GM12878 (cell line): Measurements from ENCODE around the gene RPL27A.
"Not testable (repeated sequence)": the region's sequence is repeated elsewhere in the genome, so short reads cannot be mapped to it uniquely, and the experiment has no call there.

ENCODE experiments used
- CTCF ChIP-seq, 3 experiments: IDR thresholded peaks in 2 of 3; conservative IDR thresholded peaks in 1 of 3; 2 replicates each; pipeline ENCODE4 v1.5.1; 2011; ENCODE audit warnings: low read depth in 3 of 3, low read length in 3 of 3, mild to moderate bottlenecking in 3 of 3, control low read depth in 2 of 3, moderate library complexity in 2 of 3, inconsistent platforms in 1 of 3, mixed read lengths in 1 of 3; ENCODE audit not compliant: control insufficient read depth in 2 of 3, insufficient read depth in 1 of 3; ENCODE audit errors: extremely low read depth in 1 of 3
- EP300 ChIP-seq, 2 experiments: fragments of 150-350 bp in 1 of 2; IDR thresholded peaks; 2 replicates each; pipeline ENCODE4 v1.6.1; 2011 to 2012; ENCODE audit warnings: low read depth in 2 of 2, low read length in 2 of 2, borderline replicate concordance in 1 of 2, improper control_type of control experiment in 1 of 2, inconsistent platforms in 1 of 2; ENCODE audit not compliant: control insufficient read depth in 1 of 2
- FOXM1 ChIP-seq: IDR thresholded peaks from 2 replicates; pipeline ENCODE4 v1.6.1; 2012; ENCODE audit warnings: low read depth, mild to moderate bottlenecking, inconsistent platforms, low read length, moderate library complexity
- SMAD1 ChIP-seq: fragments of 450-650 bp; IDR thresholded peaks from 2 replicates; pipeline ENCODE4 v1.6.1; 2018; ENCODE audit warnings: mild to moderate bottlenecking, low read depth; ENCODE audit not compliant: partially characterized antibody
- ZBTB33 ChIP-seq: fragments of 450-650 bp; IDR thresholded peaks from 2 replicates; pipeline ENCODE4 v1.6.1; 2017; ENCODE audit warnings: mild to moderate bottlenecking

GRCh38 chr11:8670081-8670480, 12.5 kb upstream of the RPL27A start:
- TF ChIP-seq ZBTB33; FOXM1; CTCF (IDR thresholded peaks at IDR 0.05 in 2 of 3, conservative IDR thresholded peaks at IDR 0.05 in 1 of 3; ENCODE audit: control insufficient read depth in 2 of 3, extremely low read depth in 1 of 3, insufficient read depth in 1 of 3, low read depth in 3 of 3, low read length in 3 of 3); EP300 (IDR thresholded peaks at IDR 0.05; ENCODE audit: borderline replicate concordance in 1 of 2, control insufficient read depth in 1 of 2, low read depth in 2 of 2, low read length in 2 of 2); SMAD1: not testable (repeated sequence)
